SK-N-SH (cell line): ENCODE results near the gene EYA2. TPM values are rescaled to one million over a fixed set of nuclear protein-coding genes. Genes with fewer than 3 reads are reported as not detected.

Experiments used
- CTCF ChIA-PET: fragments of 300-600, 350-600 bp; formaldehyde crosslinking; extraction: SDS; loops from one replicate; lab custom pipeline; 2021; lab: Yijun Ruan, JAX
- POLR2A ChIA-PET: fragments of 350-600 bp; sonication (Branson Sonifier 250); formaldehyde crosslinking; extraction: SDS; loops from one replicate; lab custom pipeline; 2020; ENCODE audit warnings: antibody characterized with exemption, inconsistent platforms; lab: Yijun Ruan, JAX
- DNase-seq: peaks from one replicate; pipeline ENCODE4 v3.0.0; 2012
- H2AFZ ChIP-seq: fragments of 200-600 bp; sonication (generic); 2 replicates; pipeline ENCODE4 v1.8.1; 2016; ENCODE audit warnings: antibody characterized with exemption, mild to moderate bottlenecking, low read depth
- H3F3A ChIP-seq: fragments of 200-600 bp; sonication (generic); replicated peaks from 2 replicates; pipeline ENCODE3; 2016; ENCODE audit warnings: antibody characterized with exemption, mild to moderate bottlenecking; ENCODE audit not compliant: insufficient read depth
- H3K27ac ChIP-seq, 2 experiments: fragments of 200-500 bp in 1 of 2; fragments of 200-600 bp in 1 of 2; sonication (Bioruptor generic) in 1 of 2; sonication (generic), shearing (Covaris generic) in 1 of 2; 2 replicates each; pipeline versions ENCODE4 v1.5.1 to v1.6.1; 2014 to 2016; ENCODE audit warnings: low read depth in 2 of 2, inconsistent platforms in 1 of 2, low read length in 1 of 2, mild to moderate bottlenecking in 1 of 2, mixed read lengths in 1 of 2
- H3K27me3 ChIP-seq: fragments of 200-600 bp; sonication (generic), shearing (Covaris generic); 2 replicates; pipeline ENCODE4 v1.6.1; 2016; ENCODE audit warnings: mixed run types; ENCODE audit not compliant: insufficient read depth
- H3K36me3 ChIP-seq, 2 experiments: fragments of 200-500 bp in 1 of 2; fragments of 200-600 bp in 1 of 2; sonication (Bioruptor generic) in 1 of 2; sonication (generic) in 1 of 2; replicated peaks in 1 of 2; 2 replicates each; pipeline versions ENCODE3 to v1.5.1; 2014 to 2016; ENCODE audit warnings: low read length in 1 of 2, mild to moderate bottlenecking in 1 of 2; ENCODE audit not compliant: insufficient read depth in 2 of 2, control insufficient read depth in 1 of 2
- H3K4me1 ChIP-seq, 2 experiments: fragments of 200-500 bp in 1 of 2; fragments of 200-600 bp in 1 of 2; sonication (Bioruptor generic) in 1 of 2; sonication (generic), shearing (Covaris generic) in 1 of 2; 2 replicates each; pipeline versions ENCODE4 v1.5.1 to v1.6.1; 2014 to 2016; ENCODE audit warnings: low read depth in 1 of 2, low read length in 1 of 2, mixed run types in 1 of 2; ENCODE audit not compliant: insufficient read depth in 2 of 2, control insufficient read depth in 1 of 2
- H3K4me2 ChIP-seq: fragments of 200-600 bp; sonication (generic), shearing (Covaris generic); 2 replicates; pipeline ENCODE4 v1.6.1; 2017; ENCODE audit warnings: mixed run types
- H3K4me3 ChIP-seq, 2 experiments: fragments of 200-500 bp in 1 of 2; fragments of 200-600 bp in 1 of 2; sonication (Bioruptor generic) in 1 of 2; sonication (generic), shearing (Covaris generic) in 1 of 2; 2 replicates each; pipeline versions ENCODE4 v1.5.1 to v1.8.1; 2014 to 2016; ENCODE audit warnings: low read depth in 2 of 2, inconsistent platforms in 1 of 2, low read length in 1 of 2, mild to moderate bottlenecking in 1 of 2, mixed read lengths in 1 of 2, moderate library complexity in 1 of 2
- H3K79me2 ChIP-seq: fragments of 200-600 bp; sonication (generic); 2 replicates; pipeline ENCODE4 v1.8.1; 2017; ENCODE audit warnings: mild to moderate bottlenecking; ENCODE audit not compliant: insufficient read depth
- H3K9ac ChIP-seq: fragments of 200-600 bp; sonication (generic); 2 replicates; pipeline ENCODE4 v1.6.1; 2017; ENCODE audit warnings: mixed run types
- H3K9me2 ChIP-seq: fragments of 200-600 bp; sonication (generic); 2 replicates; pipeline ENCODE4 v1.6.1; 2017; ENCODE audit warnings: mixed run types
- H3K9me3 ChIP-seq: fragments of 200-600 bp; sonication (generic); 2 replicates; pipeline ENCODE4 v1.6.1; 2017; ENCODE audit warnings: mixed run types, mild to moderate bottlenecking, moderate library complexity
- H4K20me1 ChIP-seq: fragments of 200-600 bp; sonication (generic); 2 replicates; pipeline ENCODE4 v1.6.1; 2017; ENCODE audit warnings: mild to moderate bottlenecking, mixed run types; ENCODE audit not compliant: insufficient read depth
- CHD2 ChIP-seq: fragments of 150-350 bp; IDR thresholded peaks from 2 replicates; pipeline ENCODE4 v1.6.1; 2018; ENCODE audit warnings: low read length; ENCODE audit not compliant: partially characterized antibody
- ELF1 ChIP-seq: IDR thresholded peaks from 2 replicates; pipeline ENCODE4 v1.4.0; 2012
- FOSL2 ChIP-seq: IDR thresholded peaks from 2 replicates; pipeline ENCODE4 v1.4.0; 2012; ENCODE audit warnings: low read depth, mild to moderate bottlenecking, moderate library complexity, borderline replicate concordance
- IRF3 ChIP-seq: fragments of 150-350 bp; IDR thresholded peaks from 2 replicates; pipeline ENCODE4 v1.6.1; 2016; ENCODE audit warnings: mild to moderate bottlenecking, low read depth, low read length
- MAX ChIP-seq: IDR thresholded peaks from 2 replicates; pipeline ENCODE4 v1.4.0; 2012; ENCODE audit warnings: low read depth
- POLR2AphosphoS5 ChIP-seq: IDR thresholded peaks from 2 replicates; pipeline ENCODE4 v1.6.1; 2012; ENCODE audit warnings: low read depth, low read length
- RAD21 ChIP-seq: IDR thresholded peaks from 2 replicates; pipeline ENCODE4 v1.6.1; 2012; ENCODE audit warnings: mild to moderate bottlenecking, low read length
- RCOR1 ChIP-seq: fragments of 150-350 bp; IDR thresholded peaks from 2 replicates; pipeline ENCODE4 v1.6.1; 2017; ENCODE audit warnings: antibody characterized with exemption, low read length
- REST ChIP-seq: IDR thresholded peaks from 2 replicates; pipeline ENCODE4 v1.6.1; 2012; ENCODE audit warnings: mild to moderate bottlenecking, low read depth, low read length, moderate library complexity
- SIN3A ChIP-seq: IDR thresholded peaks from 2 replicates; pipeline ENCODE4 v1.6.1; 2012; ENCODE audit warnings: low read depth, mild to moderate bottlenecking, low read length, moderate library complexity, borderline replicate concordance
- TEAD4 ChIP-seq: IDR thresholded peaks from 2 replicates; pipeline ENCODE4 v1.4.0; 2012; ENCODE audit warnings: mild to moderate bottlenecking, borderline replicate concordance; ENCODE audit not compliant: insufficient read depth
- USF1 ChIP-seq: IDR thresholded peaks from 2 replicates; pipeline ENCODE4 v1.4.0; 2012; ENCODE audit warnings: low read depth, borderline replicate concordance
- USF2 ChIP-seq: fragments of 150-350 bp; IDR thresholded peaks from 2 replicates; pipeline ENCODE4 v1.6.1; 2017; ENCODE audit warnings: antibody characterized with exemption, low read length, low read depth, borderline replicate concordance
- ZBTB33 ChIP-seq: IDR thresholded peaks from 2 replicates; pipeline ENCODE4 v1.4.0; 2012; ENCODE audit warnings: low read depth, borderline replicate concordance
- WGBS: methylation state at CpG from one replicate; pipeline ENCODE4 v1.1.6; 2017; ENCODE audit warnings: low lambda C conversion rate; 5-methylcytosine and 5-hydroxymethylcytosine counted together
- polyA plus RNA-seq, 3 experiments: library from polyadenylated mRNA; depleted of rRNA; stranded (reverse); fragments of >200 nt; gene quantifications; 2 replicates each; pipeline ENCODE4 v1.2.3, GENCODE V29; 2012

The EYA2 gene
- polyA plus RNA-seq, 1 of the 3 experiments (the other 2 are of a cell fraction), result 0.05 TPM

GRCh38 chr20:47224857-47225256, 330.2 kb downstream of the EYA2 start:
- no peak overlapping the region for H2AFZ ChIP-seq
- DNase-seq, result no peak
- H3K27ac ChIP-seq, result no peak overlapping the region
- POLR2A ChIA-PET, result no interaction called here
- peaks cover 5% of the 10 kb centered on the region for H3F3A ChIP-seq
- H3K27me3 ChIP-seq, result no peaks in the 10 kb centered on the region
- H3K4me3 ChIP-seq, result no peak overlapping the region
- H3K9ac ChIP-seq, result no peak overlapping the region
- WGBS, result 98% methylated on average over 4 of the region's 4 CpGs
- CTCF ChIA-PET, result interaction anchor here (3.0 kb wide), 1 partner anchor 159 kb away, joined by 17 read pairs; no protein-coding TSS in a partner anchor
- no peak overlapping the region for H3K4me2 ChIP-seq
- H3K9me3 ChIP-seq, result no peaks in the 10 kb centered on the region
- H3K36me3 ChIP-seq, result peaks cover 58 to 79% of the 10 kb centered on the region in 2 experiments
- TF ChIP-seq RCOR1 (no peak), RAD21 (no peak), CHD2 (no peak), TEAD4 (no peak), IRF3 (no peak), REST (no peak), MAX (no peak), USF1 (no peak), SIN3A (no peak), ELF1 (no peak), FOSL2 (no peak), ZBTB33 (no peak), USF2 (no peak), POLR2AphosphoS5 (no peak)
- H4K20me1 ChIP-seq, result no peaks in the 10 kb centered on the region
- H3K79me2 ChIP-seq, result peaks cover 13% of the 10 kb centered on the region; the same call in 1 of the 2 replicates
- no peaks in the 10 kb centered on the region; a peak in 1 of 4 replicates for H3K4me1 ChIP-seq
- no peaks in the 10 kb centered on the region for H3K9me2 ChIP-seq
